NCI-H187 treated with DMSO at 0.1 percent for 48 hours (cell line): ENCODE measurements around the gene MRFAP1L1.
"Not testable (repeated sequence)": the region's sequence is repeated elsewhere in the genome, so short reads cannot be mapped to it uniquely, and the experiment has no call there.

Experiments
- DNase-seq: peaks from one replicate; lab custom pipeline; 2025; lab: John Stamatoyannopoulos, UW

Gene MRFAP1L1

GRCh38 chr4:6709230-6710114, at the start of gene MRFAP1L1:
TSS of gene MRFAP1L1 (minus strand) at chr4:6709865. CDS start at chr4:6709629, 236 bp downstream.
- DNase-seq, result peak; percentile 95

GRCh38 chr4:6758728-6759127, 49.1 kb upstream of the MRFAP1L1 start:
- DNase-seq, result no peak

DNA sequence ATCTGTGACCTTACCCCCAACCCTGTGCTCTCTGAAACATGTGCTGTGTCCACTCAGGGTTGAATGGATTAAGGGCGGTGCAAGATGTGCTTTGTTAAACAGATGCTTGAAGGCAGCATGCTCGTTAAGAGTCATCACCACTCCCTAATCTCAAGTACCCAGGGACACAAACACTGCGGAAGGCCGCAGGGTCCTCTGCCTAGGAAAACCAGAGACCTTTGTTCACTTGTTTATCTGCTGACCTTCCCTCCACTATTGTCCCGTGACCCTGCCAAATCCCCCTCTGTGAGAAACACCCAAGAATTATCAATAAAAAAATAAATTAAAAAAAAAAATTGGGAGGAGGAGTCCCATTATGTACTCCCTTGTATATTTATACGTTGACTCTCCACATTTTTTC, 46.7 kb upstream of the MRFAP1L1 start:
- not testable (repeated sequence) for DNase-seq

GRCh38 chr4:6755088-6755753, 45.6 kb upstream of the MRFAP1L1 start:
- DNase-seq, result no peak

- DNase-seq, result no peak
Measured at GRCh38 chr4:6754481-6755087, 44.9 kb upstream of the MRFAP1L1 start.

- no peak for DNase-seq
Measured at GRCh38 chr4:6753891-6754290, 44.2 kb upstream of the MRFAP1L1 start.

DNA sequence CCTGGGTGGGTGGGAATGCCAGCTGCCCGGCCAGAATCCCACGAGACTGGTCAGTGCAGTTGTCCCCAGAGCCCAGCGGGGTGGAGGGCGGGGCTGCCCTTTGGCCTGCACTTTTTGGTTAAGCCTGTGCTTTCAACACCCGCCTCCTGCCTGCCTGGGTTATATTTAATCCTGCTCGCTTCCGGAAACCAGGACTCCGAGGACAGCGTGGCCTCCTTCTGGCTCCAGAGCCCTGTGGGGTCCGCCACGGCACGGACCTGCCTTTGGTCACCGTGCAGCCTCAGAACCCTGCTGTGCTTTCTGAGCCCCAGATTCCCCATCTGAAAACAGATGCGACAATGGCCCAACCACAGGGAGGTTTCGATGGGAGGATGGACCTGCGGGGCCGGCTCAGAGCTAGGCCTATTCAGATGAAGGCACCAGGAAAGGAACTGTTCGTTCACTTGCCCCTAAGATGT, 43.5 kb upstream of the MRFAP1L1 start:
- DNase-seq, result no peak

DNA sequence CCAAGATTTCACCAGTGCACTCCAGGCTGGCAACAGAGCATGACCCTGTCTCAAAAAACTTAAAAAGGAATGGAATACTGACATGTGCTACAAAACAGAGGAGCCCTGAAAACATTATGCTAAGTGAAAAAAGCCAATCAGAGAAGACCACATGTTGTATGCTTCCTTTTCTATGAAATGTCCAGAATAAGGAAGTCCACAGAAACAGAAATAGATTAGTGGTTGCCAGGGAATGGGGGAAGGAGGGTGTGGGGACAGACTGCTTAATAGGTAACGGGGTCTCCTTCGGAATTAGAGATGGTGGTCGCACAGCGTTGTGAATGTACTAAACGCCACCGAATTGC, 42.8 kb upstream of the MRFAP1L1 start:
- DNase-seq, result no peak

DNA sequence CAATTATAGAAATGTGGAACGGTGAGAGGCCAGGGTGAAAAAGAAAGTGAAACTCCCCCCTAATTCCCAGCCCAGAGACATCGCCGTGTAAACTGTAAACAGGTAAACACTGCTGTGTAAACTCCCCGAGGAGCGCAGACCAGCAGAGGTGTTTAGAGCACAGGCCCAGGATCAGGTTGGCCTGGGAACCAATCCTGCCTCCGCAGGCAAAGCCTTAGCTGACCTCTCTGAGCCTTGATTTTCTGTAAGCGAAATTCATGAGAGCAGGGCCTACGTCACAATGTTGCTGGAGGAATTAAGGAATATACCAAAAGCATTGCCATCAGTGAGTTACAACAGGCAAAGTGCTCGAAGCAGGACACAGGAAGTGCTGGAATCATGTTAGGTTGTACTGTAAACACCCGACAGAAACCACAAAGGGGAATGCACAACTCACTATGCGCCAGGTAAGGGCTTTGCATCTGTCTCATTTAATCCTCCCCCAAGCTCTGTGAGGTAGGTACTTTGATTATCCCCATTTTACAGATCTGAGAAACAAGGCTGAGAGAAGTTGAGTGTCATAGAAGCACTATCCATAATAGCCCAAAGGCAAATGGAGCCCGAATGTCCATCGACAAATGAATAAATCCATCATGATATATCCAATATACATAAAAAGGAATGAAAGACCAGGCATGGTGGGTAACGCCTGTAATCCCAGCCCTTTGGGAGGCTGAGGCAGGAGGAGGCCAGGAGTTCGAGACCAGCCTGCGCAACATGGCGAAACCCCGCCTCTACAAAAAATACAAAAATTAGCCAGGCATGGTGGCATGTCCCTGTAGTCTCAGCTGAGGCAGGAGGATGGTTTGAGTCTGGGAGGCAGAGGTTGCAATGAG, 42.2 kb upstream of the MRFAP1L1 start:
- no peak for DNase-seq

DNA sequence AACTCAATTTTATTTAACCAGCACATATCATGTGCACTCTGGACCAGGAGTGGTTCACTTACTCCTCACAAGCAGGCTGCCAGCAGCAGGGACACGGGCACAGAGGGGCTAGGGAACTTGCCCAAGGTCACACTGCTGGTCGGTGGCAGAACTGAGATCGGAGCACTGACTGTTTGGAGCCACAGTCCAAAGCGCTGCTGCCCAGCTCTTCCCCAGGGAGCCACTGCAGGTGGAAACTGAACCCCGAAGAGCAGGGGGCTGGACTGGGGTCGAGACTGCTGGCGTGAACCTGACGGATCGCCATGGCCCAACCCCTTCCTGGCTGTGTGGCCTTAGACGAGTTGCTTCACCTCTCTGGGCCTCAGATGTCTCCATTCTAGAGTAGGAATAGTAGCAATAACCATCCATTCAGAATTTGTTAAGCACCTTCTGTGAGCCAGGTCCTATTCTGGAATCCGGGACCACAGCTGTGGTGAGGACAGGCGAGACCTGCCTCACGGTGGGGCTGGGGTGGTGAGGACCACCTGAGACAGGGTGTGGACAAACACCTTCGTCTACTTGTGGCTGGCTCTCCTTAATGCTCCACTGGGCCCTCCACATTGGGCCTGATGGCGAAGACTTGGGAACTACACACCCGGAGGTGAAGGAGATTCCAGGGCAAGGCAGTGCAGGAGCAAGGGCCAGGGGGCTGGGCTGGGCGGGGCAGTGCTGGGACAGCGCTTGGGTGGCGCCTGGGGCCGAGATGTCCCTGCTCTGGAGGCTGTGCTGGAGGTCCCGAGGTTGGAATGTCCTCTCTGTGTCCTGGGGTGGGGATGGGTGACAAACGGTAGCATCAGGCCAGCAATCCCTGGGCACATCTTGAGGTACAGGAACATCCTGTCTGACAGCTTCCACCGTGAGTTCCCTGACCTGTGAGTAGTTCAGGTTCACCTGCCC, 40.9 kb upstream of the MRFAP1L1 start:
- DNase-seq, result no peak

- DNase-seq, result no peak
Measured at GRCh38 chr4:6749340-6750171, 39.9 kb upstream of the MRFAP1L1 start.

GRCh38 chr4:6748286-6748685, 38.6 kb upstream of the MRFAP1L1 start:
- no peak for DNase-seq

- DNase-seq, result no peak
Measured at GRCh38 chr4:6747294-6748051, 37.8 kb upstream of the MRFAP1L1 start.

GRCh38 chr4:6746721-6747293, 37.1 kb upstream of the MRFAP1L1 start:
- no peak for DNase-seq

DNA sequence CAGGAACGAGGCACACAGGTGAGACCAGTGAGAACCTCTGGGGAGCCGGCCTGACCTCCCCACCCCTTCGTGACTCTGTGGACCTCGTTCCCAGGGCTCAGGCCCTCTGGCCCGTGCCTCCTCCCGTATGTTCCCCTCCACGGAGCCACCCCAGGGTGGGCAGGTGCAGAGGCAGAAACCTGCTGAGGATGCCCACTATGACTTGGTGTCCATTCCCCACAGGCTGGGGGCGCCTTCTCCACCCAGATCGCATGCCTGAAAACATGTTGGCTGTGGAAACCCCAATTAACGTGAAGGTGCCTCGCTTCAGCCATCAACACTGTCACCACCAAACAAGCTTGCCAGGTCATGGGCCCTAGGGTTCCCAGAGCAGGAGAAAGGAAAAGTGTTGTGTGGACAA, 33.3 kb upstream of the MRFAP1L1 start:
- no peak for DNase-seq

GRCh38 chr4:6742507-6742906, 32.8 kb upstream of the MRFAP1L1 start:
- DNase-seq, result no peak

- DNase-seq, result no peak
Measured at GRCh38 chr4:6740347-6740746, 30.7 kb upstream of the MRFAP1L1 start.

GRCh38 chr4:6739920-6740319, 30.3 kb upstream of the MRFAP1L1 start:
- no peak for DNase-seq
